Measurements from ENCODE around the gene CHRM2.

CHRM2 gene

DNA sequence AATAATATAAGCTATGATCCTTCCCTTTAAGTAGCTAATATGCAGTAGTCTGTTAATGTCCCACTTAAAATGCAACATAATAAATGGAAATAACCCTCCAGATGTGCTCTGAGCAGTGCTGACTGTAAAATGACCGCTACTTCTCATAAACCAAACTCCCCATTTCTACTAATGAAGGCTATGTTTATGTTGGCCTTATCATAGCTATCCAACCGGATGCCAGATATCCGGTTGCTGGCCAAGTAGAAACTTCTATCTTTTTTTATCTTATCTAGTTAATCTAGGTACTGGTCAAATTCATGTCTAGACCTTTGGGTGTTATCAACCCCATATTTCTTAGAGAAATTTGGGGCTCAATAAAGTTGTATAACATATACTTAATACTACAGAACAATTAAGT lies 56.6 kb downstream of the CHRM2 start:
- no peaks in the 10 kb centered on the region for H3K27me3 Mint-ChIP-seq
- H3K4me3 Mint-ChIP-seq: no peak overlapping the region
- no peaks in the 10 kb centered on the region for H3K4me1 Mint-ChIP-seq (ENCODE audit: low read depth)
- H3K27ac Mint-ChIP-seq: no peak overlapping the region
- H3K36me3 Mint-ChIP-seq: no peaks in the 10 kb centered on the region
- peaks cover 9% of the 10 kb centered on the region for H3K9me3 Mint-ChIP-seq (ENCODE audit: low read depth)

DNA sequence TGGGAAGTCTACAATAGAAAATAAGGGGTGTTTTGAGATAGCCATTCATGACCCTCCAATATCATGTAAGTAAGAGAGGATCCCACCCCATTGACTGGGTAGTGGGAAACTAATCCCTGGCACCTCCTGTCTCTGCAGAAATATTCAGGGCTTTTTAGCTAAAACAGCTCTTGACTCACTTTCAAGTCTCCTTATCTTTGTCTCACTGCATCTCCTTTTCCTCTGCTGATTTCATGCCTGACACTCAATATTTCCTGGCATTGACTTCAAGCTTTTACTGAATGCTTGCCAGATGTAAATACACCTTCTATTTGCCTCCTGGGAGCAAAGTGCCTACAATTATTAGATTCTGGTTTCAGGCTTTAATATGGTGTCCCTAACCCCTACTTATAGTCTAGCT lies 57.1 kb downstream of the CHRM2 start:
- Mint-ChIP-seq H3K4me1 (ENCODE audit: low read depth) (no peaks in the 10 kb centered on the region), H3K27me3 (no peaks in the 10 kb centered on the region), H3K9me3 (ENCODE audit: low read depth) (peaks cover 9% of the 10 kb centered on the region), H3K4me3 (no peak overlapping the region), H3K36me3 (no peaks in the 10 kb centered on the region), H3K27ac (no peak overlapping the region)

DNA sequence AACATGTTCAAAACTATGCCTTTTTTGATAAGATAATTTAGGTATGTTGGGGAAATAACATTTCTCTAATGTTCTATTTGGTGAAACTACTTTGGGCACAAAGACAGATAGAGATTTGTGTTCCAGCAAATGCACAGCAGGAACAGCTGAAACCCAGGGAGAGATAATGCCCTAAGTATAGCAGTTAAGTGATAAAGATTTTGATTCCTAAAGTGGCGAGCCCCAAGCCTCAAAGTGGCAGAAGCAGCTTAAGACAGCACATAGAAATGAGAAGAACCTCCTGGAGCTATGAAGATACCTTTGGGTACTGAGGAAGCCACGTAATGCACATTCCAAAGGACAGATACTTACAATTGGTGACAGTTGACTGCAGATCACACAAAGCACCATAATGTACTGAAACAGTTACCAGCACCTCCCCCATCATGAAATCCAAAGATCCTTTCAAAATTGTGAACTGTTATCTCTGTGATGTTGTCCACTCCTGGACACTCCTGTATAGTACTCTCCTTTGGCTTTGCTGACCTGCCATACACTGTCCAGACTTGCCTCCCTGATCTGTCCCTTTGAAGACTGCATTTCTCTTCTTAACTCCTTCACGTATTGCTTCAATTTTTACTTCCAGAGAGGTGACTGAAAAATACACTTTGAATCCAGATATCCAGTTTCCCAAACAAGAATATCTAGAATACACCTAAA lies 62.9 kb downstream of the CHRM2 start:
- Mint-ChIP-seq H3K36me3 (no peaks in the 10 kb centered on the region), H3K27me3 (no peaks in the 10 kb centered on the region), H3K9me3 (ENCODE audit: low read depth) (peaks cover 18% of the 10 kb centered on the region), H3K27ac (no peak overlapping the region), H3K4me3 (no peak overlapping the region), H3K4me1 (ENCODE audit: low read depth) (no peaks in the 10 kb centered on the region)

DNA sequence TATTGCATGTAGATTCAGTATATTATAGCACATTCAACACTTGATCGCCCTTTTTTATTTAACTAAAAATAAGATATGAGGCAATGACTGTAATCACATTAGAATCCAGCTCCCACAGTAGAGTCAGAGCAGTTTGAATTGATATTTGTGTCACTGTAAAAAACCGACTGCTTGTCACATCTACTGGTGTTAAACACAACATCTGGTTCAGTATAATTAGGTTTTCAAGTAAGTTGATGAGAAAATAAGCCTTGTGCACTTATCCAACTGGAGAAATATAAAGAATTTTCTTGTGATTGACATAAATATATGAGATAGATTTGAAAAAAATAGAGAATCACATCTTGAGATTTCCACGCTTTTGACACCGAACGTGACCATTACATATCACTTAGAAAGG lies 69.0 kb downstream of the CHRM2 start:
- Mint-ChIP-seq H3K4me1 (ENCODE audit: low read depth) (no peaks in the 10 kb centered on the region), H3K27ac (no peak overlapping the region), H3K9me3 (ENCODE audit: low read depth) (no peaks in the 10 kb centered on the region)

DNA sequence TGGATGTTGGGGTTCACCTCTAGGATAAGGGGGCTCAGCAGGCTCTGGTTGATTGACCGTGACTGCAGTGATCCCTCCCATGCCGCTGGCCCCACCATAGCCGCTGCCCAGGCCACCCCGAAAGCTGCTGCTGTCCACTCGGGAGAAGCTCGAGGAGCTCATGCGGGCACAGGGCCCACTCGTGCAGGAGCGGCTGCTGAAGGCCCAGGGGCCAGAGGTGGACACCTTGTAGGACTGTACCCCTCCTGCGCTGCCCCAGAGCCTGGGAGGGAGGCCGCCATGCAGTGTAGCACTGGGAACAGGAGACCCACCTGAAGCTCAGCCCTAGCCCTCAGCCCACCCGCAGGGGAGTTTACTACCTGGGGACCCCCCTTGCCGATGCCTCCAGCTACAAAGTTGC lies 70.0 kb downstream of the CHRM2 start:
- no peaks in the 10 kb centered on the region for H3K9me3 Mint-ChIP-seq (ENCODE audit: low read depth)
- no peak overlapping the region for H3K27ac Mint-ChIP-seq
- no peaks in the 10 kb centered on the region for H3K27me3 Mint-ChIP-seq
- H3K4me3 Mint-ChIP-seq: no peak overlapping the region
- no peaks in the 10 kb centered on the region for H3K36me3 Mint-ChIP-seq
- H3K4me1 Mint-ChIP-seq (ENCODE audit: low read depth): no peaks in the 10 kb centered on the region

More for the DNA sequence above, 69.0 kb downstream of the CHRM2 start:
- no peaks in the 10 kb centered on the region for H3K36me3 Mint-ChIP-seq
- H3K27me3 Mint-ChIP-seq: no peaks in the 10 kb centered on the region
- no peak overlapping the region for H3K4me3 Mint-ChIP-seq

DNA sequence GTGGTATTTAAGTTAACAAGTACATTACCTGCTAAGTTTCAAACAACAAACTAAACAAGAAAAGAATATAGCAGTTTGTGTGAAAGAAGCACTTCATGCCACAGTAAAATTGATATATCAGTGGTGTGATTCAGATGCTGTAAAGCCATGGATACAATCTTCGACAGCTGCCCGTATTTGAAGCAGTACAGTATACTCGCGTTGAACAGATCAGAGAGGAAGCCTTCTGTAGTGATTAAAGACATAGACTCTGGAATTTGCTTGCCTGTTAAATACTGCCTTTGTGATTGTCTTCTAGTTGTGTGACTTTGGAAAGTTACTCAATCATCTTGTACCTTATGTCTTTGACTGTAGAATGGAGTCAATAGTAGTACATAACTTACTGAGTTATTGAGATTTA lies 71.7 kb downstream of the CHRM2 start:
- Mint-ChIP-seq H3K36me3 (no peaks in the 10 kb centered on the region), H3K4me1 (ENCODE audit: low read depth) (no peaks in the 10 kb centered on the region), H3K27me3 (no peaks in the 10 kb centered on the region), H3K9me3 (ENCODE audit: low read depth) (no peaks in the 10 kb centered on the region), H3K27ac (no peak overlapping the region), H3K4me3 (no peak overlapping the region)

DNA sequence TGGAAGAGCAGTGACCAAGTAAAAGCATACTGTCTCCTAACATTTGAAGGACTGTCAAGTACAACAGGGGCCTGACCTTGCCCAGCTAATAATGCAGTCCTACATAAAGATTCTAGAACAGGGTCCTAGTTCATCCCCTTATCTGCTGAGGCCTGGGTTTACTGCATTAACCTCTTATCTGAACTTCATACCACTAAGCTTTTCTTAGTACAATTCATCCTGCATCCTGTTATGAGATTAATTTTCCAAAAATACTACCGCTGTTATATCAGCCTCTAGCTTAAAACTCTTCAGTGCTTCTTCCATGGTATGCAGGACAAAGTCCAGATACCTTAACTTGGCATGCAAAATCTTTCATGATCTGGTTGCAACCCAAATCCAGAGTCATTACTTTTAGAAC lies 72.5 kb downstream of the CHRM2 start:
- Mint-ChIP-seq H3K4me3 (no peak overlapping the region), H3K27me3 (no peaks in the 10 kb centered on the region), H3K27ac (no peak overlapping the region), H3K36me3 (no peaks in the 10 kb centered on the region), H3K9me3 (ENCODE audit: low read depth) (no peaks in the 10 kb centered on the region), H3K4me1 (ENCODE audit: low read depth) (no peaks in the 10 kb centered on the region)

DNA sequence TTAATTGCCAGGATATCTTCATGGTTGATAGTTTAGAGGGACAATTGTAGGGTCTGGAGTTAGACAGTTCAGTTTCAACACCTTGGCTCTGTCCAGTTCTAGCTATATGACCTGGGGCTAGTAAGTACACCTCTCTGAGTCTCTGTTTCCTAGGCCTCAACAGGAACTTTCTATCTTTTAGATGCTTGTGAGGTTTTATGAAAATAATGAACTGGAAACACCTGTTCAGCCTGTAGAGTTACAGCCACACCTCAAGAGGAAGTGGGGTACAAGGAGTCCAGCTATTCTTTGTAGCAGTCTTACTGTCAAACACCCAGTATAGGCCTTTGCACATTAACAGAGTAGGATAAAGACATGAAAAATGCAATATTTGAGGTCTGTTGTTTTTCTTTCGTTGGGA lies 73.4 kb downstream of the CHRM2 start:
- Mint-ChIP-seq H3K4me3 (no peak overlapping the region), H3K4me1 (ENCODE audit: low read depth) (no peaks in the 10 kb centered on the region), H3K27me3 (no peaks in the 10 kb centered on the region), H3K9me3 (ENCODE audit: low read depth) (no peaks in the 10 kb centered on the region), H3K36me3 (no peaks in the 10 kb centered on the region), H3K27ac (no peak overlapping the region)

DNA sequence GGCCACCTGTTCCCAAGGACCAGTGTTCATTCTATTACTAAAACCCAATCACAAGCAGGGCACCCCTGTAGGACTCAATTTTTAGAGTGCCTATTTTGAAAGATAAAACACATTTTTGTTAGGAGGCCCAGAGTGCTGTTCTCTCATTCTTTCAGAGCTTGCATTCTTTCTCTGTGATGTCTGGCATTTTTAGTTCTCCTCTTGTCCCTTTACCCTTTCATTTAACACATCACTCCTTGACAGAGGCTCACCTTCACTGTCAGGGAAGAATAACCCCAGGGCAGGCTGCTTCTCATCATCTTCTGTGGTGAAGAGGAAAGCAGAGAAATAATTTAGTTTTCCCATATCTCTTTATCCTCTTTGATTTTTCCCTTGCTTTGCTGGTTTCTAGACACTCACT lies 73.9 kb downstream of the CHRM2 start:
- no peak overlapping the region for H3K4me3 Mint-ChIP-seq
- no peaks in the 10 kb centered on the region for H3K36me3 Mint-ChIP-seq
- no peaks in the 10 kb centered on the region for H3K4me1 Mint-ChIP-seq (ENCODE audit: low read depth)
- no peaks in the 10 kb centered on the region for H3K9me3 Mint-ChIP-seq (ENCODE audit: low read depth)
- no peak overlapping the region for H3K27ac Mint-ChIP-seq
- no peaks in the 10 kb centered on the region for H3K27me3 Mint-ChIP-seq

DNA sequence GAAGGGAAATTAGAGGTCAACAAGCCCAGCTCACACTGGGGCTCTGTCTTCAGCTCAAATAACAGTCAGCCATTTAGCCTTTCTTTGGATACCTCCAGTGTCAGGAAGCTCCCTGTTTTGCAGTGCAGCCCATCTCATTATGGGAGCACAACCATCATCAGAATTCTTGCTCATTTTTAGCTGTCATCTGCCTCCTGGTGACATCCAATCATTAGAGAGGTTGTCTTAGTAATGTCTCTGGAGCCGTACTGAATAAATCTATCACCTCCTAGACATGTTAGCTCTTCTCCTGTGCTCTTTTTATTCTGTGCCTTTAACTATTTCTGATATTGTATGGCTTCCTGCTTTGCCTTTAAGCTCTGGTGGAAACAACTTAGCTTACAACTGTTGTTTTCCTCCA lies 74.5 kb downstream of the CHRM2 start:
- H3K27me3 Mint-ChIP-seq: no peaks in the 10 kb centered on the region

DNA sequence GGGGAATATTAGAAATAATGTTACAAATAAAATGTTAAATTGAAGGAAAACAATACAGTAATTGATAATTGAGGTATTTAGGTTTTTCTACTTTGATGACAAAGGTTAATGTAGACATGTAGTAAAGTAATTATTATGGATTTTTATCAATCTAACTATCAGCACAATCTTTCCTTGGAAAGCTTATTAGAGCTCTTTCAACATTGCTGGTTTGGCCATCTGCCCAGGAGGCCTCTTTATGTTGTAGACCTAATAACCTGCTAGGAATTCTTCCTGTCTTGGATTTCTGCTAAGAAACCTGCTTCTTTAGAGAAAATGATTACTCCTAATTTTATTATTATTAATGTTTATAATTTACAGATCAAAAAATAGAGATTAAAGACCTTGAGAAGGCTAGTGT lies 78.9 kb downstream of the CHRM2 start:
- Mint-ChIP-seq H3K4me3 (no peak overlapping the region), H3K27ac (no peak overlapping the region), H3K9me3 (ENCODE audit: low read depth) (peaks cover 8% of the 10 kb centered on the region), H3K4me1 (ENCODE audit: low read depth) (no peaks in the 10 kb centered on the region), H3K27me3 (no peaks in the 10 kb centered on the region), H3K36me3 (no peaks in the 10 kb centered on the region)

More for the DNA sequence above, 74.5 kb downstream of the CHRM2 start:
- H3K9me3 Mint-ChIP-seq (ENCODE audit: low read depth): no peaks in the 10 kb centered on the region
- H3K27ac Mint-ChIP-seq: no peak overlapping the region
- H3K36me3 Mint-ChIP-seq: no peaks in the 10 kb centered on the region
- no peak overlapping the region for H3K4me3 Mint-ChIP-seq
- no peaks in the 10 kb centered on the region for H3K4me1 Mint-ChIP-seq (ENCODE audit: low read depth)

DNA sequence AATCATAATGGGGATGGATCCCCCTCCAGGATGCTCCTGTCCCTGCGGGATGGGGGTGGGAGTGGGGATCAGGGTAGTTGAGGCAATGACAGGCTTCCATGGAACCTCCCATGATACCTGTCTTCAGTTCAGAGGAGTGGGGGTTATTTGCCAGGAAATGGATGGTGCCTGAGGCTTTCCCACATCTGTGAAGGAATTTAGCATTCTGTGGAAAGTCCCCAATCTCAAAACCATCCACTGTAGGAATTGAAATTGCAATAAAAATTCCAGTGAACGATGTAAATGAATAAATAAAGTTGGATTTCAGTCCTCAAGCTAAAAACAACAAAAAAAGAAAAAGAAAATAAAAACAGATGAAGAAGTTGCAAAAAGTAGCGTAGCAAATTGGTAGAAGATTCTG lies 81.9 kb downstream of the CHRM2 start:
- Mint-ChIP-seq H3K4me1 (ENCODE audit: low read depth) (no peaks in the 10 kb centered on the region), H3K9me3 (ENCODE audit: low read depth) (peaks cover 8% of the 10 kb centered on the region), H3K27me3 (no peaks in the 10 kb centered on the region), H3K36me3 (no peaks in the 10 kb centered on the region), H3K4me3 (no peak overlapping the region), H3K27ac (no peak overlapping the region)

DNA sequence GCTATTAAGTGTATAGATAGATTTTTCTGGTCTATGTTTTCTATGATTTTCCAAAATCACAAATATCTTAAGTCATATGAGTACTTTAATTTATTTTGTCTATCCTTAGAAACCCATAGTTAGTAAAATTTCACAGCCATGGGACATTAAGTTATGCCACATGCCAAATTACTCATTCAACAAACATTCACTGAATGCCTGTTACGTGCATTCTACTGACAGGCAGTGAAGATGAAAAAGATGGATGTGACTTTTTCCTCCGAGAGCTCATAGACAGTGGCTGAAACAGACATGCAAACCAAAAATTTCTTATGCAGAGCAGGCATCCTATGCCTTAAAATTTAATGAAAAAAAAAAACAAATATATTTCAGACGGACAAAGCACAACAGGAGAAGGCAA lies 84.9 kb downstream of the CHRM2 start:
- Mint-ChIP-seq H3K27me3 (no peaks in the 10 kb centered on the region), H3K9me3 (ENCODE audit: low read depth) (peaks cover 8% of the 10 kb centered on the region), H3K36me3 (no peaks in the 10 kb centered on the region), H3K27ac (no peak overlapping the region), H3K4me3 (no peak overlapping the region), H3K4me1 (ENCODE audit: low read depth) (no peaks in the 10 kb centered on the region)

DNA sequence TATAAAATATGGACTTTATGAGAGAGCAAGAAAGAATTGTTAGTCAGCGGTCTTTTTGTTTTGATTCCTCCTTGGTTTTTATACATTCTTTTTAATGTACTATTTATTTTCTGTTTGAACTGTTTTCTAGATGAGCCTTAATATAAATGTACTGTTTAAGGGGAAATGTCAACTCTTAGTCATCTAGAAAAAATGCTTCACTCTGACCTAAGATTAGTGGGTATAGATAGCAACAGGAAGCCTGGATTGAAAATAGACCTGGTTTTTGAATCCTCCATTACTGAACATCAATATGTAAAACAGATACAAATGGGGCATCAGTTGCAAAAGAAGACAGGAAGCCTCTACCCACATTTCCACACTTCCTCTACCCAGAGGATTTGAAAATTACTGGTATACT lies 87.8 kb downstream of the CHRM2 start:
- Mint-ChIP-seq H3K27ac (no peak overlapping the region), H3K4me1 (ENCODE audit: low read depth) (no peaks in the 10 kb centered on the region), H3K27me3 (no peaks in the 10 kb centered on the region), H3K9me3 (ENCODE audit: low read depth) (no peaks in the 10 kb centered on the region), H3K36me3 (no peaks in the 10 kb centered on the region), H3K4me3 (no peak overlapping the region)

DNA sequence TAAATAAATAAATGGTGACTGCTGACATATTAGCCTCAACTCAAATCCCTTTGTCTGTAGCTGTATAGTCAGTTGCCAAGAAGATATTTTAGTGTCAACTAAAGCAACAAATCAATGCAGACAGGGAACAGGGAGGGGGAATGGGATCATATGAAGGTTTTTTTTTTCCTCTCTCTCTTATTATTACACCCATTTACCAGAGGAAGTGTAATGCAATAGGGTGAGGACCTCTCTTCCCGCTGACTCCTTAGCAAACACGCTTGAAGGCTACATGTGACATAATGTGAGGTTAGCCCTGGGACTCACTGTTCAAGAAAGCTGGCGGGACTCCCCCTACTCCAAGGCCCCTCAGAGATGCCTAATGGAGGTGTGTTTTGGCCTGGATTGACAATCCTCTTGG lies 88.2 kb downstream of the CHRM2 start:
- H3K9me3 Mint-ChIP-seq (ENCODE audit: low read depth): no peaks in the 10 kb centered on the region

DNA sequence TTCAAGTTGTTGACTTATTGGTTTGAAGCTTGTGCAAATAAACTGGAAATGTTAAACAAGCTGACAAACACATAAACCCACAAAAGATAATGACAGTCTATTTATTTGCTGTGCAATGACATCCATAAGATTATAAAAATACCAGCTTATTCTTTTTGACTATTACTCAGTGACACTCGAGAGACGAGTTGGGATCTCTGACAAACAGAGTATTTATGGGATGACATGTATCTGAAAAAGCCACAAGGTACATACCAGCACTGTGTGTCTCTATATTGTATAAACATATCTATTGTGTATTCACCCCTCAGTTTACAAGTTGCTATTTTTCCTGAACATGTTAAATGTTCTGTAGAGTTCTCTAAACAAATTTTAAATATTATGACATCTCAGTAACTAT lies 88.9 kb downstream of the CHRM2 start:
- no peak overlapping the region for H3K27ac Mint-ChIP-seq
- H3K36me3 Mint-ChIP-seq: no peaks in the 10 kb centered on the region
- H3K27me3 Mint-ChIP-seq: no peaks in the 10 kb centered on the region
- H3K4me3 Mint-ChIP-seq: no peak overlapping the region
- H3K4me1 Mint-ChIP-seq (ENCODE audit: low read depth): no peaks in the 10 kb centered on the region
- H3K9me3 Mint-ChIP-seq (ENCODE audit: low read depth): no peaks in the 10 kb centered on the region

More for the DNA sequence above, 88.2 kb downstream of the CHRM2 start:
- Mint-ChIP-seq H3K36me3 (no peaks in the 10 kb centered on the region), H3K27ac (no peak overlapping the region), H3K4me1 (ENCODE audit: low read depth) (no peaks in the 10 kb centered on the region), H3K27me3 (no peaks in the 10 kb centered on the region), H3K4me3 (no peak overlapping the region)
